Measurements from ENCODE around the gene CGB3.
"Not testable (repeated sequence)": the region's sequence is repeated elsewhere in the genome, so short reads cannot be mapped to it uniquely, and the experiment has no call there.

CGB3 gene

GRCh38 chr19:49042177-49042576 lies 18.0 kb upstream of the CGB3 start:
- Histone ChIP-seq H3K27me3 (ENCODE audit: control insufficient read depth, insufficient read depth, low read length) (no peaks in the 10 kb centered on the region), H3K9ac (ENCODE audit: low read depth, low read length) (no peak overlapping the region), H3K27ac (ENCODE audit: low read depth, low read length) (no peak overlapping the region), H3K4me3 (ENCODE audit: low read depth, low read length) (no peak overlapping the region), H3K4me1 (ENCODE audit: control insufficient read depth, insufficient read depth, low read length) (no peaks in the 10 kb centered on the region), H3K9me3 (ENCODE audit: control insufficient read depth, insufficient read depth, low read length) (no peaks in the 10 kb centered on the region), H3K36me3 (ENCODE audit: control insufficient read depth, insufficient read depth, low read length) (no peaks in the 10 kb centered on the region)

DNA sequence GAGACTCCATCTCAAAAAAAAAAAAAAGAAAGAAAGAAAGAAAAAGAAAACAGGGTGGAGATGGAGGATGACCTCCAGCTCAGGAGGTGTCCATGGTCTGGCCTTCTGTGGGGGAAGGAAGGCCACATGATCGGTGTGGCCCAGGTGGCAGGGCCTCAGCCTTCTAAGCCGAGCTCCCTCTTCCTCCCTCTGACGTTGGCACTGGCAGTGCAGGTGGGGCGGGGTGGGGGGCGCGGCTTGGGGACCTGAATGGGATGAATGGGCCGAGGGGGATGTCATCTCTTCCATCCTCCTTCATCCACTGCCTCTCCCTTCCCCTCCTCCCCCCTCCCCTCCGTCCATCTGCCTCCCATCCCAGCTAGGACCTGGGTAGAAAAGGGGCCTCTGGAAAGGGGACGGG lies 15.6 kb upstream of the CGB3 start:
- not testable (repeated sequence) for H3K9ac ChIP-seq (ENCODE audit: low read depth, low read length); H3K36me3 ChIP-seq (ENCODE audit: control insufficient read depth, insufficient read depth, low read length); H3K4me3 ChIP-seq (ENCODE audit: low read depth, low read length); H3K4me1 ChIP-seq (ENCODE audit: control insufficient read depth, insufficient read depth, low read length); H3K27me3 ChIP-seq (ENCODE audit: control insufficient read depth, insufficient read depth, low read length); H3K27ac ChIP-seq (ENCODE audit: low read depth, low read length); H3K9me3 ChIP-seq (ENCODE audit: control insufficient read depth, insufficient read depth, low read length)

DNA sequence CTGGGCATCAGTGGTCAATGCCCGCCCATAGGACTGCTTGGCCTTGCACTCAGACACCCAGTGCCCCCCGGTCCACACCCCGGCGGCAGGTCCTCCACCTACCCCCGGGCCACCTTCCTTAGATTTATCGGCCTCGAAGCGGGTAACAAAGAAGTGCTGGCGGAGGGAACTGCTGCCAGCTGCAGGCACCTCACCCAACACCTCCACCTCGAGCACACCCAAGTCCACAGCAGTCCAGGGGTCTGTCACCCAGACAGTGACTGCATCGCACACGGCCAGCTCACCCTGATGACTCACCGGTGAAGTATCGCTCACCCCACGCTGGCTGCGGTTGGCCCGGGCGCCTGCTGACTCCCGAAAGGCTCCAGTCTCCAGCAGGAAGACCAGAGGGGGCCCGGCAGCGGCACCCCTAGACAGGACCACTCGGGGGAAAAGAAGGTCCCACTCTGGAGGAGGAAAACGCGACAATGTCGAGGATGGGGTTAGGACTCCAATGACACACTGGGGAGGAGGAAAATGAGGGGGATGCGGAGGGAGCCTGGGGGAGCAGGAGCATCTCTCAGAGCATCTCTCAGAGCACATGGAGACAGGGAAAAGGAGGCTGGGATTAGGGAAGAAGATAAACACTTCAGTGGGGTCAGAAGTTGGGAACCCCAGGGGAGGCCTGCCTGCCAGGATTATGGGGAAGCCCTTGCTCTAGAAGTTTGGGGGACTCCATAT lies 14.6 kb upstream of the CGB3 start:
- H3K36me3 ChIP-seq (ENCODE audit: control insufficient read depth, insufficient read depth, low read length); H3K9me3 ChIP-seq (ENCODE audit: control insufficient read depth, insufficient read depth, low read length); H3K9ac ChIP-seq (ENCODE audit: low read depth, low read length); H3K4me3 ChIP-seq (ENCODE audit: low read depth, low read length); H3K27me3 ChIP-seq (ENCODE audit: control insufficient read depth, insufficient read depth, low read length); H3K4me1 ChIP-seq (ENCODE audit: control insufficient read depth, insufficient read depth, low read length); H3K27ac ChIP-seq (ENCODE audit: low read depth, low read length): not testable (repeated sequence)

DNA sequence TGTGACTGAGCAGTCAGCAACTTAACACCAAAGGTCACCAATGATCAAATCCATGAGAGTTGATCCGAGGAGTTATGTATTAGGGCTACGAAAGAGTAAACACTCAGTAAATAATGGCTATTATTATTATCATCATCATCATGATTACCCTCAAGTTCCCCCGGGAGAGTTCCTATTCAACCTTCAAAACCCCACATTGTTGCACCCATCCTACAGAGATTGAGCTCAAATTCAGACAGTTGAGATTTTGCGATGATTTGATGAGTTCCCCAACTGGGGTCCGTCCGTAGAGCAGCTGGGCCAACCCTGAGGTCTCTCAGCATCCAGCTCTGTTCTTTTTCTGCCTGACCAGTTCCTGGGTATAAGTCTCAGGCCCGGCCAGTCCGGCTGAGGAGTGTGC lies 14.0 kb upstream of the CGB3 start:
- not testable (repeated sequence) for H3K4me3 ChIP-seq (ENCODE audit: low read depth, low read length); H3K4me1 ChIP-seq (ENCODE audit: control insufficient read depth, insufficient read depth, low read length); H3K27me3 ChIP-seq (ENCODE audit: control insufficient read depth, insufficient read depth, low read length); H3K9ac ChIP-seq (ENCODE audit: low read depth, low read length); H3K27ac ChIP-seq (ENCODE audit: low read depth, low read length); H3K9me3 ChIP-seq (ENCODE audit: control insufficient read depth, insufficient read depth, low read length); H3K36me3 ChIP-seq (ENCODE audit: control insufficient read depth, insufficient read depth, low read length)

GRCh38 chr19:49036815-49037214 lies 12.7 kb upstream of the CGB3 start, which contains the start of gene CGB1:
CGB1 (minus strand) TSS chr19:49036895; CDS start chr19:49036711, 184 bp downstream.
- not testable (repeated sequence) for H3K9ac ChIP-seq (ENCODE audit: low read depth, low read length); H3K9me3 ChIP-seq (ENCODE audit: control insufficient read depth, insufficient read depth, low read length); H3K36me3 ChIP-seq (ENCODE audit: control insufficient read depth, insufficient read depth, low read length); H3K27ac ChIP-seq (ENCODE audit: low read depth, low read length); H3K4me3 ChIP-seq (ENCODE audit: low read depth, low read length); H3K27me3 ChIP-seq (ENCODE audit: control insufficient read depth, insufficient read depth, low read length); H3K4me1 ChIP-seq (ENCODE audit: control insufficient read depth, insufficient read depth, low read length)

DNA sequence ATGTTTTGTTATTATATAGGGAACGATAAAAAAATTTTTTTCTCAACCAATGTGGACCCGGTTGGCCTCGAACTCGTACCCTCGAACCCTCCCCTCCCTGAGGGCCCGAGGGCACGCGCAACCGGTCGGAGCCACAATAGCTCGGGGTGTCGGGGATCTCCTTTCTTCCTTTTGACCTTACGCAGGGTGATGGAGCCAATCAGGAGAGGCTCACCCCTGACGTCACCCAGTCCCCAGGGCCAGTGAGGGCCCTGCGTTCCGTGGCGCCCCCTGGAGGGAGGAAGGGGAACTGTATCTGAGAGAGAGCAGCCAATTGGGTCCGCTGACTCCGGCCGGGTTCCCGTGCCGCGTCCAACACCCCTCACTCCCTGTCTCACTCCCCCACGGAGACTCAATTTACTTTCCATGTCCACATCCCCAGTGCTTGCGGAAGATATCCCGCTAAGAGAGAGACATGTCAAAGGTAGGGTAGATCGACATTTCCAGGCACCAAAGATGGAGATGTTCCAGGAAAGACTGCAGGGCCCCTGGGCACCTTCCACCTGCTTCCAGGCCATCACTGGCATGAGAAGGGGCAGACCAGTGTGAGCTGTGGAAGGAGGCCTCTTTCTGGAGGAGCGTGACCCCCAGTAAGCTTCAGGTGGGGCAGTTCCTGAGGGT lies 7.6 kb upstream of the CGB3 start, which contains the start of gene CGB2:
TSS of gene CGB2 (plus strand) at position 249 of the 660 bp plus-strand sequence. CDS start at position 455, 206 bp downstream.
- H3K9ac ChIP-seq (ENCODE audit: low read depth, low read length); H3K27me3 ChIP-seq (ENCODE audit: control insufficient read depth, insufficient read depth, low read length); H3K4me1 ChIP-seq (ENCODE audit: control insufficient read depth, insufficient read depth, low read length); H3K27ac ChIP-seq (ENCODE audit: low read depth, low read length); H3K9me3 ChIP-seq (ENCODE audit: control insufficient read depth, insufficient read depth, low read length); H3K36me3 ChIP-seq (ENCODE audit: control insufficient read depth, insufficient read depth, low read length); H3K4me3 ChIP-seq (ENCODE audit: low read depth, low read length): not testable (repeated sequence)

DNA sequence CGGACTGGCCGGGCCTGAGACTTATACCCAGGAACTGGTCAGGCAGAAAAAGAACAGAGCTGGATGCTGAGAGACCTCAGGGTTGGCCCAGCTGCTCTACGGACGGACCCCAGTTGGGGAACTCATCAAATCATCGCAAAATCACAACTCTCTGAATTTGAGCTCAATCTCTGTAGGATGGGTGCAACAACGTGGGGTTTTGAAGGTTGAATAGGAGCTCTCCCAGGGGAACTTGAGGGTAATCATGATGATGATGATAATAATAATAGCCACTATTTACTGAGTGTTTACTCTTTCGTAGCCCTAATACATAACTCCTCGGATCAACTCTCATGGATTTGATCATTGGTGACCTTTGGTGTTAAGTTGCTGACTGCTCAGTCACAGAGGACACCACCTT lies 6.2 kb upstream of the CGB3 start:
- not testable (repeated sequence) for H3K9me3 ChIP-seq (ENCODE audit: control insufficient read depth, insufficient read depth, low read length); H3K27ac ChIP-seq (ENCODE audit: low read depth, low read length); H3K4me3 ChIP-seq (ENCODE audit: low read depth, low read length); H3K4me1 ChIP-seq (ENCODE audit: control insufficient read depth, insufficient read depth, low read length); H3K9ac ChIP-seq (ENCODE audit: low read depth, low read length); H3K36me3 ChIP-seq (ENCODE audit: control insufficient read depth, insufficient read depth, low read length); H3K27me3 ChIP-seq (ENCODE audit: control insufficient read depth, insufficient read depth, low read length)

GRCh38 chr19:49029749-49030148 lies 5.6 kb upstream of the CGB3 start:
- H3K27ac ChIP-seq (ENCODE audit: low read depth, low read length); H3K9ac ChIP-seq (ENCODE audit: low read depth, low read length); H3K27me3 ChIP-seq (ENCODE audit: control insufficient read depth, insufficient read depth, low read length); H3K4me3 ChIP-seq (ENCODE audit: low read depth, low read length); H3K36me3 ChIP-seq (ENCODE audit: control insufficient read depth, insufficient read depth, low read length); H3K4me1 ChIP-seq (ENCODE audit: control insufficient read depth, insufficient read depth, low read length); H3K9me3 ChIP-seq (ENCODE audit: control insufficient read depth, insufficient read depth, low read length): not testable (repeated sequence)

- not testable (repeated sequence) for H3K9ac ChIP-seq (ENCODE audit: low read depth, low read length); H3K9me3 ChIP-seq (ENCODE audit: control insufficient read depth, insufficient read depth, low read length); H3K4me3 ChIP-seq (ENCODE audit: low read depth, low read length); H3K27ac ChIP-seq (ENCODE audit: low read depth, low read length); H3K27me3 ChIP-seq (ENCODE audit: control insufficient read depth, insufficient read depth, low read length); H3K36me3 ChIP-seq (ENCODE audit: control insufficient read depth, insufficient read depth, low read length); H3K4me1 ChIP-seq (ENCODE audit: control insufficient read depth, insufficient read depth, low read length)
Measured at GRCh38 chr19:49028686-49029085, 4.6 kb upstream of the CGB3 start.

GRCh38 chr19:49025599-49025998 lies 1.5 kb upstream of the CGB3 start:
- H3K4me3 ChIP-seq (ENCODE audit: low read depth, low read length); H3K27me3 ChIP-seq (ENCODE audit: control insufficient read depth, insufficient read depth, low read length); H3K36me3 ChIP-seq (ENCODE audit: control insufficient read depth, insufficient read depth, low read length); H3K9me3 ChIP-seq (ENCODE audit: control insufficient read depth, insufficient read depth, low read length); H3K9ac ChIP-seq (ENCODE audit: low read depth, low read length); H3K4me1 ChIP-seq (ENCODE audit: control insufficient read depth, insufficient read depth, low read length); H3K27ac ChIP-seq (ENCODE audit: low read depth, low read length): not testable (repeated sequence)

DNA sequence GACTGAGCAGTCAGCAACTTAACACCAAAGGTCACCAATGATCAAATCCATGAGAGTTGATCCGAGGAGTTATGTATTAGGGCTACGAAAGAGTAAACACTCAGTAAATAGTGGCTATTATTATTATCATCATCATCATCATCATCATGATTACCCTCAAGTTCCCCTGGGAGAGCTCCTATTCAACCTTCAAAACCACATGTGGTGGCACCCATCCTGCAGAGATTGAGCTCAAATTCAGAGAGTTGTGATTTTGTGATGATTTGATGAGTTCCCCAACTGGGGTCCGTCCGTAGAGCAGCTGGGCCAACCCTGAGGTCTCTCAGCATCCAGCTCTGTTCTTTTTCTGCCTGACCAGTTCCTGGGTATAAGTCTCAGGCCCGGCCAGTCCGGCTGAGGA lies 955 bp upstream of the CGB3 start:
- H3K27me3 ChIP-seq (ENCODE audit: control insufficient read depth, insufficient read depth, low read length), result peaks cover 12% of the 10 kb centered on the region
- H3K4me1 ChIP-seq (ENCODE audit: control insufficient read depth, insufficient read depth, low read length); H3K9me3 ChIP-seq (ENCODE audit: control insufficient read depth, insufficient read depth, low read length); H3K36me3 ChIP-seq (ENCODE audit: control insufficient read depth, insufficient read depth, low read length); H3K27ac ChIP-seq (ENCODE audit: low read depth, low read length); H3K4me3 ChIP-seq (ENCODE audit: low read depth, low read length); H3K9ac ChIP-seq (ENCODE audit: low read depth, low read length): not testable (repeated sequence)

Data from HUES48 (cell line).